Testis (tissue), 3 donors: ENCODE data around the gene CD72. TPM values are rescaled to one million over a fixed set of nuclear protein-coding genes. Genes with fewer than 3 reads are reported as not detected.

ENCODE experiments used
- DNase-seq: peaks from one replicate; pipeline ENCODE4 v3.0.0-alpha.2; 2019
- H3K27ac ChIP-seq, 2 donors: fragments of 200-600 bp; sonication (generic); one replicate each; pipeline ENCODE4 v1.5.1; 2019
- H3K27me3 ChIP-seq: fragments of 200-600 bp; sonication (generic); one replicate; pipeline ENCODE4 v1.5.1; 2019
- H3K36me3 ChIP-seq: fragments of 200-600 bp; sonication (generic); one replicate; pipeline ENCODE4 v1.5.1; 2017; ENCODE audit warnings: low read depth; ENCODE audit errors: missing control alignments
- H3K4me1 ChIP-seq: fragments of 200-600 bp; sonication (generic); one replicate; pipeline ENCODE4 v1.5.1; 2019
- H3K4me3 ChIP-seq, 2 donors: fragments of 200-600 bp; sonication (generic); one replicate each; pipeline ENCODE4 v1.5.1; 2017 to 2019
- H3K9me3 ChIP-seq: fragments of 200-600 bp; sonication (generic); one replicate; pipeline ENCODE4 v1.5.1; 2017
- POLR2A ChIP-seq: fragments of 450-650 bp; IDR thresholded peaks from one replicate; pipeline ENCODE4 v1.6.1; 2017; ENCODE audit warnings: antibody characterized with exemption, mild to moderate bottlenecking, moderate library complexity
- WGBS, 2 donors: methylation state at CpG; one replicate each; pipeline ENCODE4 v1.1.5; 2018; 5-methylcytosine and 5-hydroxymethylcytosine counted together
- intact Hi-C: fragments of 100-400 bp; cut with DNase I; formaldehyde crosslinking; loops from one replicate; pipeline ENCODE4 v1.15.1; 2023; ENCODE audit warnings: low total_unique reads
- polyA plus RNA-seq: library from polyadenylated mRNA; stranded (reverse); fragments of 350-450 nt; fragmentation: Illumina TruSeq; extraction: RNeasy Lipid Tissue Mini Kit (QIAGEN cat#74804); gene quantifications from one replicate; pipeline ENCODE4 v1.2.3, GENCODE V29; 2014; ENCODE audit warnings: low read depth, low replicate concordance; ENCODE audit not compliant: insufficient read depth
- total RNA-seq, 2 donors: library from RNA; depleted of rRNA; stranded (reverse); fragments of >200 nt; gene quantifications; one replicate each; pipeline ENCODE4 v1.2.3, GENCODE V29; 2016
- TF ChIP-seq, protein P1 (sequence below), 3 experiments: fragments of 450-650 bp in 2 of 3; fragments of 200-600 bp in 1 of 3; sonication (generic) in 1 of 3; IDR thresholded peaks; one replicate each; pipeline ENCODE4 v1.5.1; 2016 to 2019; ENCODE audit warnings: antibody characterized with exemption in 3 of 3, mild to moderate bottlenecking in 2 of 3, moderate library complexity in 1 of 3

CD72 gene
- total and polyA plus RNA-seq, 3 donors from 2014 or later: 0.63 to 3.2 (median 0.99) TPM

DNA sequence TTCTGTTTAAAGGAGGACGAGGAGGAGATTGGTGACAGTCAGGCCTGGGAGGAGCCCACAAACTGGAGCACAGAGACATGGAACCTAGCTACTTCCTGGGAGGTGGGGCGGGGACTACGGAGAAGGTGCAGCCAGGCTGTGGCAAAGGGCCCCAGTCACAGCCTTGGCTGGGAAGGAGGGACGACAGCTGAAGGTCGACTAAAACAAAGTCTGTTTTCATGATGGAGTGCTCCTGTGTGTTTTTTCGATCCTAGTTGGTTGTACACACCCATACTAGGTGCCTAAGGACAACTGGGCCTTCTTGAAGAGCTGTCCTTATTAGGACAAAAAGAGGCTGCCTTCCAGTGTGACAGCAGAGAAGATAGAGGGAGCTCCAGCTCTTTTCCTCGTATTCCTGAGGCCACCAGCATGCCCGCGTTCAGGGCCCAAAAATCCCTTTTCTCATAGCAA is 42.8 kb upstream of the CD72 start:
- 41 to 50% methylated on average over 9 of the region's 9 CpGs for WGBS, 2 donors

GRCh38 chr9:35659340-35659739 is 41.1 kb upstream of the CD72 start:
- Histone ChIP-seq H3K4me3 (peak overlapping the region in 1 of 2 donors; percentile 93), H3K36me3 (no peaks in the 10 kb centered on the region), H3K4me1 (peaks cover 13% of the 10 kb centered on the region), H3K27ac (peak overlapping the region in 1 of 2 donors; percentile 97), H3K9me3 (no peaks in the 10 kb centered on the region), H3K27me3 (no peaks in the 10 kb centered on the region)
- intact Hi-C loops: no loop called here
- TF ChIP-seq, protein P1, sequence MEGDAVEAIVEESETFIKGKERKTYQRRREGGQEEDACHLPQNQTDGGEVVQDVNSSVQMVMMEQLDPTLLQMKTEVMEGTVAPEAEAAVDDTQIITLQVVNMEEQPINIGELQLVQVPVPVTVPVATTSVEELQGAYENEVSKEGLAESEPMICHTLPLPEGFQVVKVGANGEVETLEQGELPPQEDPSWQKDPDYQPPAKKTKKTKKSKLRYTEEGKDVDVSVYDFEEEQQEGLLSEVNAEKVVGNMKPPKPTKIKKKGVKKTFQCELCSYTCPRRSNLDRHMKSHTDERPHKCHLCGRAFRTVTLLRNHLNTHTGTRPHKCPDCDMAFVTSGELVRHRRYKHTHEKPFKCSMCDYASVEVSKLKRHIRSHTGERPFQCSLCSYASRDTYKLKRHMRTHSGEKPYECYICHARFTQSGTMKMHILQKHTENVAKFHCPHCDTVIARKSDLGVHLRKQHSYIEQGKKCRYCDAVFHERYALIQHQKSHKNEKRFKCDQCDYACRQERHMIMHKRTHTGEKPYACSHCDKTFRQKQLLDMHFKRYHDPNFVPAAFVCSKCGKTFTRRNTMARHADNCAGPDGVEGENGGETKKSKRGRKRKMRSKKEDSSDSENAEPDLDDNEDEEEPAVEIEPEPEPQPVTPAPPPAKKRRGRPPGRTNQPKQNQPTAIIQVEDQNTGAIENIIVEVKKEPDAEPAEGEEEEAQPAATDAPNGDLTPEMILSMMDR (IDR thresholded peaks at IDR 0.05): no peak
- no peak for TF ChIP-seq POLR2A
- WGBS, 2 donors: 38 to 54% methylated on average over 3 of the region's 3 CpGs
- DNase-seq: no peak

More for the DNA sequence above, 42.8 kb upstream of the CD72 start:
- H3K36me3 ChIP-seq: no peaks in the 10 kb centered on the region
- no peaks in the 10 kb centered on the region for H3K9me3 ChIP-seq
- no peak for TF ChIP-seq POLR2A
- TF ChIP-seq, protein P1 (IDR thresholded peaks at IDR 0.05): peak; percentile 28 to 46 (median 32)
- H3K27me3 ChIP-seq: no peaks in the 10 kb centered on the region
- H3K27ac ChIP-seq: peak overlapping the region; percentile 36 to 77
- H3K4me1 ChIP-seq: peaks cover 16% of the 10 kb centered on the region
- peak; percentile 59 for DNase-seq
- intact Hi-C loops: loop anchor here (10.0 kb wide), 1 partner anchor 64 kb away; no protein-coding TSS in a partner anchor
- H3K4me3 ChIP-seq: no peak overlapping the region

DNA sequence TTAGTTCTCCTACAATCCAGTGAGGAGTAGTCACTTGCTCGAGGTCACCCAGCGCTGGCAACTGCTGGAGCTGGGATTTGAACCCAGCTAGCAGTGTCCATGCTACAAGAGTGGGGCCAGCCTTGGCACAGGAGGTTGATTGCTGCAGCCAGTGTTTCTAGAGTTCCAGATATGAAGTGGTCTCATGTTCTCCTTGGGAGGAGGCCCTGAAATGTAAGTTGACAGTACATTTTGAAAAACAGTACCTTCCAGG is 40.7 kb upstream of the CD72 start:
- TF ChIP-seq, protein P1 (IDR thresholded peaks at IDR 0.05): no peak
- no peak for TF ChIP-seq POLR2A
- DNase-seq: peak; percentile 68
- intact Hi-C loops: no loop called here
- Histone ChIP-seq H3K4me3 (peak overlapping the region; percentile 93 to 95), H3K9me3 (no peaks in the 10 kb centered on the region), H3K4me1 (peaks cover 13% of the 10 kb centered on the region), H3K27me3 (no peaks in the 10 kb centered on the region), H3K36me3 (no peaks in the 10 kb centered on the region), H3K27ac (peak overlapping the region; percentile 94 to 97)
- 0 to 4% methylated on average over 2 of the region's 2 CpGs for WGBS, 2 donors

DNA sequence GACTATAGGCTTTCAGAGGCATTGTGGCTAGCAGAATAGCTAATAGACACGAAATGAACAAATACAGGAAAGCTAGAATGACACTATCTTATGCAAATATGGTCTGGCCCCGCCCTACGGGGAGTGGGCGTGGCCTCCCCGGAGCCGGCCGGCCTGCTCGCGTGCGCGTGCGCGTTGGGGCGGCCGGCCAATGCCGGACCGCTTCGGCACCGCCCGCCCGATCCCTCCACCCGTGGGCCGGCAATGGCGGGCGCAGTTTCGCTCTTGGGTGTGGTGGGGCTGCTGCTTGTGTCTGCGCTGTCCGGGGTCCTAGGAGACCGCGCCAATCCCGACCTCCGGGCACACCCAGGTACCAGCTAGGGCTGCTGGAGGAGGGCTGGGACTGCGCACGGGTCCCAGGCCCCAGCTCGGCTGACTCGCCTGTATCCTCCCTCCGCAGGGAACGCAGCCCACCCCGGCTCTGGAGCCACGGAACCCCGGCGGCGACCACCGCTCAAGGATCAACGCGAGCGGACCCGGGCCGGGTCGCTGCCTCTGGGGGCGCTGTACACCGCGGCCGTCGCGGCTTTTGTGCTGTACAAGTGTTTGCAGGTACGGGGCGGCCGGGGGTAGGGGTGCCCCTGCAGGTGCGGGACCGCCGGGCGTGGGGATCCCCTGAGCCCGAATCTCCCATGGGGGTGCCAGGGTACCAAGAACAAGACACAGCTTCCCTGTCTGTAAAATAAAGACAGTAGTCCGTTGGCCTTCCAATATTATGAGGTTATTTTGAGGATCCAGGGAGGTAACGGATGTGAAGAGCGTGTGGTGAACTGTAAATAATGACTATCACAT is 40.1 kb upstream of the CD72 start, which contains the start of gene CCDC107:
Gene CCDC107, plus strand, starts transcription at position 156 of the 831 bp plus-strand sequence. Its CDS starts 88 bp downstream, at position 244.
- peak; percentile 86 for DNase-seq
- intact Hi-C loops: no loop called here
- Histone ChIP-seq H3K4me3 (peak within 1 kb of the TSS; percentile 93 to 95), H3K36me3 (no peaks in the 10 kb centered on the region), H3K4me1 (peaks cover 13% of the 10 kb centered on the region), H3K9me3 (no peaks in the 10 kb centered on the region), H3K27ac (peak within 1 kb of the TSS; percentile 94 to 97), H3K27me3 (no peaks in the 10 kb centered on the region)
- 0 to 1% methylated on average over 18 to 56 of the region's 67 CpGs for WGBS, 2 donors
- TF ChIP-seq, protein P1 (IDR thresholded peaks at IDR 0.05): peak; percentile 30 to 67 (median 54)
- TF ChIP-seq POLR2A: peak; percentile 86
